ENCODE measurements around the gene PIGV.

DNA sequence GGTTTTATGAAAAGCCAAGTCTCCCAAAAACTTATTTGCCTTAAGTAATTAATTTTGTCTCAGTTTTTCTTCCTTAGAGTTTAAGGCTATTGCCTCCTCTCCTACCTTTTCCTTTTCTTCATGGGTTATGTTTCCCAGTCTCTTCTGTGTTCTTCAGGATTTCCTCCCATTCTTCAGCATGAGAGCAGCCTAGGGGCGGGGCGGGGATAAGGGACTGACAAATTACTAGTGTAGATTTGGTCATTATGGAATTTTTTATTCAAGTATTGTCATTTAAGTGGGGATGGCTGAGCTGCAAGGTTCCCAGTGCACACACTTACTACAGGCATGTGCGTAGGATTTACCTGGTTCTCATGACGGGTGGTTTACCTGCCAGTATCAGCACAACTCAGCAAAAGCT is 35.2 kb upstream of the PIGV start:
- no peak for TF ChIP-seq CTCF (IDR thresholded peaks at IDR 0.05; ENCODE audit: low read depth, low read length)
- TF ChIP-seq POLR2A (IDR thresholded peaks at IDR 0.05; ENCODE audit: extremely low read depth, insufficient read length): no peak
- TF ChIP-seq MYC (IDR thresholded peaks at IDR 0.05; ENCODE audit: low read depth, low read length): no peak
